Adrenal gland (tissue), 5 donors: ENCODE results near the gene RHOC.

ENCODE experiments used
- CTCF ChIP-seq, 6 experiments: fragments of 450-650 bp in 4 of 6; fragments of 200-600 bp in 2 of 6; sonication (generic) in 1 of 6; IDR thresholded peaks; 1 replicate in 5 of 6; 2 replicates in 1 of 6; pipeline versions ENCODE4 v1.5.1 to v1.8.0; 2016 to 2021; ENCODE audit warnings: antibody characterized with exemption in 6 of 6, mild to moderate bottlenecking in 2 of 6, moderate library complexity in 1 of 6
- POLR2A ChIP-seq, 2 donors: fragments of 450-650 bp; IDR thresholded peaks; one replicate each; pipeline ENCODE4 v1.6.1; 2017; ENCODE audit warnings: antibody characterized with exemption in 2 of 2, mild to moderate bottlenecking in 2 of 2, moderate library complexity in 1 of 2
- donor health status: DM: no; HTN: no; CAD: no.

GRCh38 chr1:112702067-112702395 is 4.9 kb downstream of the RHOC start:
- TF ChIP-seq CTCF (IDR thresholded peaks at IDR 0.05) (no peak), POLR2A (IDR thresholded peaks at IDR 0.05) (no peak)
